Activated naive CD8-positive, alpha-beta T cell (primary cell): ENCODE measurements around the gene ENO4.

Experiments
- H3K27ac Mint-ChIP-seq: one replicate; pipeline ENCODE4 v1.8.0; 2021; ENCODE audit warnings: mixed read lengths
- H3K27me3 Mint-ChIP-seq: one replicate; pipeline ENCODE4 v1.8.0; 2021; ENCODE audit warnings: mixed read lengths
- H3K36me3 Mint-ChIP-seq: one replicate; pipeline ENCODE4 v1.8.0; 2021; ENCODE audit warnings: mixed read lengths
- H3K4me1 Mint-ChIP-seq: one replicate; pipeline ENCODE4 v1.8.0; 2021; ENCODE audit warnings: low read depth, mixed read lengths
- H3K4me3 Mint-ChIP-seq: one replicate; pipeline ENCODE4 v1.8.0; 2021; ENCODE audit warnings: mild to moderate bottlenecking, mixed read lengths
- H3K9me3 Mint-ChIP-seq: one replicate; pipeline ENCODE4 v1.8.0; 2021; ENCODE audit warnings: low read depth, mixed read lengths

ENO4 gene

GRCh38 chr10:116849248-116850057, at the start of gene ENO4:
Gene ENO4 (plus strand): TSS chr10:116849499. CDS start chr10:116849567, 68 bp downstream.
- Mint-ChIP-seq H3K9me3 (no peaks in the 10 kb centered on the region), H3K36me3 (no peaks in the 10 kb centered on the region), H3K27ac (no peak within 1 kb of the TSS), H3K27me3 (peaks cover 51% of the 10 kb centered on the region), H3K4me3 (peak within 1 kb of the TSS; percentile 51), H3K4me1 (peaks cover 19% of the 10 kb centered on the region)

GRCh38 chr10:116800286-116800929, 48.9 kb upstream of the ENO4 start:
- no peak overlapping the region for H3K27ac Mint-ChIP-seq
- H3K4me1 Mint-ChIP-seq: no peaks in the 10 kb centered on the region
- H3K27me3 Mint-ChIP-seq: peaks cover 5% of the 10 kb centered on the region
- H3K4me3 Mint-ChIP-seq: no peak overlapping the region
- no peaks in the 10 kb centered on the region for H3K36me3 Mint-ChIP-seq
- no peaks in the 10 kb centered on the region for H3K9me3 Mint-ChIP-seq

- H3K9me3 Mint-ChIP-seq: no peaks in the 10 kb centered on the region
- peaks cover 5% of the 10 kb centered on the region for H3K27me3 Mint-ChIP-seq
- no peak overlapping the region for H3K27ac Mint-ChIP-seq
- no peak overlapping the region for H3K4me3 Mint-ChIP-seq
- H3K36me3 Mint-ChIP-seq: no peaks in the 10 kb centered on the region
- H3K4me1 Mint-ChIP-seq: no peaks in the 10 kb centered on the region
These were observed 47.6 kb upstream of the ENO4 start for GRCh38 chr10:116801658-116802057.

- Mint-ChIP-seq H3K4me3 (no peak overlapping the region), H3K36me3 (no peaks in the 10 kb centered on the region), H3K27me3 (peaks cover 3% of the 10 kb centered on the region), H3K27ac (no peak overlapping the region), H3K4me1 (no peaks in the 10 kb centered on the region), H3K9me3 (no peaks in the 10 kb centered on the region)
These were observed 46.8 kb upstream of the ENO4 start for GRCh38 chr10:116802474-116802873.

- Mint-ChIP-seq H3K27ac (no peak overlapping the region), H3K4me3 (no peak overlapping the region), H3K36me3 (no peaks in the 10 kb centered on the region), H3K4me1 (no peaks in the 10 kb centered on the region), H3K27me3 (peaks cover 3% of the 10 kb centered on the region), H3K9me3 (no peaks in the 10 kb centered on the region)
These were observed 46.4 kb upstream of the ENO4 start for GRCh38 chr10:116802876-116803275.

- Mint-ChIP-seq H3K4me1 (no peaks in the 10 kb centered on the region), H3K36me3 (no peaks in the 10 kb centered on the region)
These were observed 45.6 kb upstream of the ENO4 start for GRCh38 chr10:116803451-116804249.

GRCh38 chr10:116808706-116809105, 40.6 kb upstream of the ENO4 start:
- no peaks in the 10 kb centered on the region for H3K36me3 Mint-ChIP-seq
- H3K4me1 Mint-ChIP-seq: no peaks in the 10 kb centered on the region
- H3K4me3 Mint-ChIP-seq: no peak overlapping the region
- H3K27me3 Mint-ChIP-seq: peaks cover 10% of the 10 kb centered on the region
- H3K9me3 Mint-ChIP-seq: no peaks in the 10 kb centered on the region
- H3K27ac Mint-ChIP-seq: no peak overlapping the region

More at GRCh38 chr10:116803451-116804249, 45.6 kb upstream of the ENO4 start:
- no peak overlapping the region for H3K27ac Mint-ChIP-seq
- H3K9me3 Mint-ChIP-seq: no peaks in the 10 kb centered on the region
- H3K27me3 Mint-ChIP-seq: peaks cover 3% of the 10 kb centered on the region
- H3K4me3 Mint-ChIP-seq: no peak overlapping the region

- Mint-ChIP-seq H3K36me3 (no peaks in the 10 kb centered on the region), H3K27ac (no peak overlapping the region), H3K4me1 (no peaks in the 10 kb centered on the region), H3K9me3 (no peaks in the 10 kb centered on the region), H3K27me3 (peaks cover 10% of the 10 kb centered on the region), H3K4me3 (no peak overlapping the region)
These were observed 39.7 kb upstream of the ENO4 start for GRCh38 chr10:116809483-116810119.

GRCh38 chr10:116810120-116810500, 39.2 kb upstream of the ENO4 start:
- H3K27ac Mint-ChIP-seq: no peak overlapping the region
- H3K27me3 Mint-ChIP-seq: peaks cover 10% of the 10 kb centered on the region
- H3K4me3 Mint-ChIP-seq: no peak overlapping the region
- H3K4me1 Mint-ChIP-seq: no peaks in the 10 kb centered on the region
- no peaks in the 10 kb centered on the region for H3K36me3 Mint-ChIP-seq
- H3K9me3 Mint-ChIP-seq: no peaks in the 10 kb centered on the region

GRCh38 chr10:116810895-116811294, 38.4 kb upstream of the ENO4 start:
- Mint-ChIP-seq H3K27ac (no peak overlapping the region), H3K4me3 (no peak overlapping the region), H3K27me3 (peaks cover 10% of the 10 kb centered on the region), H3K9me3 (no peaks in the 10 kb centered on the region), H3K36me3 (no peaks in the 10 kb centered on the region), H3K4me1 (no peaks in the 10 kb centered on the region)

GRCh38 chr10:116811691-116812090, 37.6 kb upstream of the ENO4 start:
- no peaks in the 10 kb centered on the region for H3K36me3 Mint-ChIP-seq
- no peak overlapping the region for H3K4me3 Mint-ChIP-seq
- no peak overlapping the region for H3K27ac Mint-ChIP-seq
- peaks cover 10% of the 10 kb centered on the region for H3K27me3 Mint-ChIP-seq
- no peaks in the 10 kb centered on the region for H3K4me1 Mint-ChIP-seq
- H3K9me3 Mint-ChIP-seq: no peaks in the 10 kb centered on the region

GRCh38 chr10:116815641-116816415, 33.5 kb upstream of the ENO4 start:
- H3K4me3 Mint-ChIP-seq: no peak overlapping the region
- no peaks in the 10 kb centered on the region for H3K36me3 Mint-ChIP-seq
- no peaks in the 10 kb centered on the region for H3K4me1 Mint-ChIP-seq
- H3K27ac Mint-ChIP-seq: no peak overlapping the region
- H3K27me3 Mint-ChIP-seq: peaks cover 11% of the 10 kb centered on the region
- H3K9me3 Mint-ChIP-seq: no peaks in the 10 kb centered on the region

GRCh38 chr10:116817178-116817577, 32.1 kb upstream of the ENO4 start:
- H3K36me3 Mint-ChIP-seq: no peaks in the 10 kb centered on the region
- no peaks in the 10 kb centered on the region for H3K9me3 Mint-ChIP-seq
- no peaks in the 10 kb centered on the region for H3K4me1 Mint-ChIP-seq
- H3K4me3 Mint-ChIP-seq: no peak overlapping the region
- no peak overlapping the region for H3K27ac Mint-ChIP-seq
- peaks cover 14% of the 10 kb centered on the region for H3K27me3 Mint-ChIP-seq

GRCh38 chr10:116817780-116818343, 31.4 kb upstream of the ENO4 start:
- H3K27me3 Mint-ChIP-seq: peaks cover 16% of the 10 kb centered on the region
- H3K4me3 Mint-ChIP-seq: no peak overlapping the region
- H3K4me1 Mint-ChIP-seq: no peaks in the 10 kb centered on the region
- H3K27ac Mint-ChIP-seq: no peak overlapping the region
- no peaks in the 10 kb centered on the region for H3K9me3 Mint-ChIP-seq
- H3K36me3 Mint-ChIP-seq: no peaks in the 10 kb centered on the region
